Large intestine (tissue), 3 donors: ENCODE data around the gene ATP2C2. TPM values are rescaled to one million over a fixed set of nuclear protein-coding genes. Genes with fewer than 3 reads are reported as not detected.

Experiments used
- DNase-seq, 2 donors: peaks; one replicate each; pipeline versions ENCODE4 v3.0.0 to v3.0.0-alpha.2; 2013
- H3K27ac ChIP-seq: one replicate; pipeline ENCODE4 v1.5.1; 2013; ENCODE audit warnings: low read length
- H3K27me3 ChIP-seq: 2 replicates; pipeline ENCODE4 v1.6.1; 2013; ENCODE audit warnings: low read length; ENCODE audit not compliant: control insufficient read depth, insufficient read depth
- H3K36me3 ChIP-seq: 2 replicates; pipeline ENCODE4 v1.6.1; 2013; ENCODE audit warnings: low read length; ENCODE audit not compliant: control insufficient read depth, insufficient read depth
- H3K4me1 ChIP-seq: one replicate; pipeline ENCODE4 v1.6.1; 2013; ENCODE audit warnings: low read length; ENCODE audit not compliant: control insufficient read depth, insufficient read depth
- H3K4me3 ChIP-seq: one replicate; pipeline ENCODE4 v1.5.1; 2013; ENCODE audit warnings: low read length
- H3K9me3 ChIP-seq: one replicate; pipeline ENCODE4 v1.6.1; 2013; ENCODE audit warnings: mild to moderate bottlenecking, low read depth, low read length, moderate library complexity; ENCODE audit not compliant: control insufficient read depth
- WGBS: methylation state at CpG from one replicate; pipeline ENCODE4 v1.1.5; 2013; ENCODE audit warnings: low lambda C conversion rate; ENCODE audit not compliant: insufficient coverage; 5-methylcytosine and 5-hydroxymethylcytosine counted together
- polyA plus RNA-seq: library from polyadenylated mRNA; unstranded; fragments of 120-200 nt; gene quantifications from one replicate; pipeline ENCODE4 v1.2.1, GENCODE V29; 2013

Gene ATP2C2
- polyA plus RNA-seq, 1 donor, result 17.4 TPM

- Histone ChIP-seq H3K36me3 (peaks cover 15% of the 10 kb centered on the region), H3K9me3 (no peaks in the 10 kb centered on the region), H3K27ac (no peak overlapping the region), H3K4me1 (no peaks in the 10 kb centered on the region), H3K4me3 (no peak overlapping the region), H3K27me3 (no peaks in the 10 kb centered on the region)
- no peak for DNase-seq
- WGBS, result no CpG with 5 or more reads among the region's 30 CpGs
Observed at GRCh38 chr16:84461413-84462295, 93.3 kb downstream of the ATP2C2 start.

GRCh38 chr16:84462296-84463210 lies 94.2 kb downstream of the ATP2C2 start:
- Histone ChIP-seq H3K27me3 (no peaks in the 10 kb centered on the region), H3K4me1 (no peaks in the 10 kb centered on the region), H3K4me3 (no peak overlapping the region), H3K36me3 (peaks cover 15% of the 10 kb centered on the region), H3K27ac (no peak overlapping the region), H3K9me3 (no peaks in the 10 kb centered on the region)
- WGBS, result no CpG with 5 or more reads among the region's 24 CpGs
- no peak for DNase-seq

GRCh38 chr16:84463221-84463620 lies 94.9 kb downstream of the ATP2C2 start:
- no CpG with 5 or more reads among the region's 7 CpGs for WGBS
- Histone ChIP-seq H3K9me3 (no peaks in the 10 kb centered on the region), H3K27ac (no peak overlapping the region), H3K36me3 (peaks cover 15% of the 10 kb centered on the region), H3K27me3 (no peaks in the 10 kb centered on the region), H3K4me1 (no peaks in the 10 kb centered on the region), H3K4me3 (no peak overlapping the region)
- no peak for DNase-seq

- Histone ChIP-seq H3K9me3 (no peaks in the 10 kb centered on the region), H3K4me3 (no peak overlapping the region), H3K27me3 (no peaks in the 10 kb centered on the region), H3K36me3 (peaks cover 14% of the 10 kb centered on the region), H3K4me1 (no peaks in the 10 kb centered on the region), H3K27ac (no peak overlapping the region)
- no peak for DNase-seq
- WGBS, result no CpG with 5 or more reads among the region's 6 CpGs
Observed at GRCh38 chr16:84464116-84464515, 95.8 kb downstream of the ATP2C2 start.

GRCh38 chr16:84465154-84465553 lies 96.8 kb downstream of the ATP2C2 start:
- DNase-seq, result no peak
- H3K36me3 ChIP-seq, result peaks cover 12% of the 10 kb centered on the region
- H3K4me3 ChIP-seq, result no peak overlapping the region
- WGBS, result no CpG with 5 or more reads among the region's 6 CpGs
- no peaks in the 10 kb centered on the region for H3K4me1 ChIP-seq
- no peaks in the 10 kb centered on the region for H3K9me3 ChIP-seq
- no peak overlapping the region for H3K27ac ChIP-seq
- H3K27me3 ChIP-seq, result no peaks in the 10 kb centered on the region

GRCh38 chr16:84466692-84467091 lies 98.4 kb downstream of the ATP2C2 start:
- H3K27ac ChIP-seq, result no peak overlapping the region
- H3K36me3 ChIP-seq, result peaks cover 8% of the 10 kb centered on the region
- H3K4me1 ChIP-seq, result no peaks in the 10 kb centered on the region
- no peak overlapping the region for H3K4me3 ChIP-seq
- H3K27me3 ChIP-seq, result no peaks in the 10 kb centered on the region
- WGBS, result 50% methylated on average over 3 of the region's 4 CpGs
- H3K9me3 ChIP-seq, result peaks cover 6% of the 10 kb centered on the region
- DNase-seq, result no peak

- H3K9me3 ChIP-seq, result peaks cover 6% of the 10 kb centered on the region
- no peaks in the 10 kb centered on the region for H3K27me3 ChIP-seq
- no peak overlapping the region for H3K27ac ChIP-seq
- H3K4me1 ChIP-seq, result no peaks in the 10 kb centered on the region
- no peak overlapping the region for H3K4me3 ChIP-seq
- WGBS, result no CpG with 5 or more reads among the region's 1 CpG
- peaks cover 4% of the 10 kb centered on the region for H3K36me3 ChIP-seq
- no peak for DNase-seq
Observed at GRCh38 chr16:84467256-84467655, 98.9 kb downstream of the ATP2C2 start.

- H3K4me1 ChIP-seq, result no peaks in the 10 kb centered on the region
- peaks cover 2% of the 10 kb centered on the region for H3K36me3 ChIP-seq
- H3K27me3 ChIP-seq, result no peaks in the 10 kb centered on the region
- peaks cover 6% of the 10 kb centered on the region for H3K9me3 ChIP-seq
- H3K4me3 ChIP-seq, result no peak overlapping the region
- DNase-seq, result no peak
- no peak overlapping the region for H3K27ac ChIP-seq
Observed at GRCh38 chr16:84467709-84468108, 99.4 kb downstream of the ATP2C2 start.

GRCh38 chr16:84471316-84471715 lies 103.0 kb downstream of the ATP2C2 start:
- no peak for DNase-seq
- H3K27ac ChIP-seq, result no peak overlapping the region
- peaks cover 6% of the 10 kb centered on the region for H3K9me3 ChIP-seq
- H3K4me3 ChIP-seq, result no peak overlapping the region
- no peaks in the 10 kb centered on the region for H3K27me3 ChIP-seq
- no peaks in the 10 kb centered on the region for H3K4me1 ChIP-seq
- no CpG with 5 or more reads among the region's 7 CpGs for WGBS
- no peaks in the 10 kb centered on the region for H3K36me3 ChIP-seq

GRCh38 chr16:84471966-84472365 lies 103.6 kb downstream of the ATP2C2 start:
- WGBS, result no CpG with 5 or more reads among the region's 4 CpGs
- no peak for DNase-seq
- no peaks in the 10 kb centered on the region for H3K27me3 ChIP-seq
- no peaks in the 10 kb centered on the region for H3K36me3 ChIP-seq
- H3K27ac ChIP-seq, result no peak overlapping the region
- H3K4me3 ChIP-seq, result no peak overlapping the region
- H3K9me3 ChIP-seq, result peaks cover 6% of the 10 kb centered on the region
- no peaks in the 10 kb centered on the region for H3K4me1 ChIP-seq
